ENCODE data around the gene FSIP1. TPM values are rescaled to one million over a fixed set of nuclear protein-coding genes. Genes with fewer than 3 reads are reported as not detected.

The FSIP1 gene
- total RNA-seq (2.4 TPM), polyA plus RNA-seq (ENCODE audit: insufficient read depth, low read depth, low replicate concordance) (0.75 TPM)
- long read RNA-seq, donor 1: 0 reads
- long read RNA-seq, donor 2, partial matches to known transcripts: 0 of 1 reads
- long read RNA-seq, donor 2, other reads (novel, unspliced or antisense): 0 of 1 reads
- long read RNA-seq, donor 3, partial matches to known transcripts: 35 of 35 reads
- long read RNA-seq, donor 3, other reads (novel, unspliced or antisense): 0 of 35 reads
- long read RNA-seq, donor 4: 0 reads
- long read RNA-seq, donor 5: 0 reads
- long read RNA-seq, donor 6: 0 reads
- long read RNA-seq, donor 7: 0 reads
- long read RNA-seq, donor 8: 0 reads
- long read RNA-seq, donor 9: 0 reads
- long read RNA-seq, donor 10, partial matches to known transcripts: 0 of 1 reads
- long read RNA-seq, donor 10, other reads (novel, unspliced or antisense): 0 of 1 reads

DNA sequence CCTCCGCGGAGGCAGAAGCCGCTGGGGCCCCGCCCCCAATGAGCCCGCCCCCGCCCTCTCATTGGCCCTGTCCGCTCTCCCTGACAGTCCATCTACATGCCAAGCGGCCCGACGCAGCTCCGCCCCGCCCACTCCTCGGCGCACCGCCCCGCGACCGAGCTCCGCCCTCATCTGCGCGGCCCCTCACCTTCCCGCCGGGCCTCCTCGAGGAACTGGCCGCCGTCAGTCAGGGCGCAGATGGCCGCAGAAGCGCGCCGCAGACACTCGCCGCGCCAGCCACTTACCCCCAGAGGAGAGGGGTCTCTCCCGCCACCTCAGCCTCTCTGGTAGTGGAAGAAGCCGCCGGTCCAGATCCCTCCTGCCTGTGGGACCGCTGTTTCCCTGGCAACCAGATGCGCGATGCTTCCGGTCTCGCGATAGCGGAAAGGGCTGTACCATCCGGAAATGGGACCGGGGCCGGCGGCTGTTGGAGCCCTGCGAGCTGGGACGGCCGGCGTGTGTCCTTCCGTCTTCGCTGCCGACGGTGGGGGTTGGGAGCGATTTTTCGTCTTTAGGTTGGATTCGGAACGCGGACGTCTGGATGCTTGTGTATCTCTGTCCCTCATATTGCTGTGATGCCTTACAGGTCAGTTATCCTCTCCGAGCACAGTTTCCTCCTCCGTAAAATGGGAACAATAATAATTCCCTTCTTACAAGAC, at the start of gene FSIP1:
FSIP1 (minus strand) TSS at position 401 of the 698 bp plus-strand sequence. CDS start 6,317 bp downstream, outside the sequence.
- peak within 1 kb of the TSS; percentile 67 to 77 for H3K27ac ChIP-seq (ENCODE audit: low read depth in 2 of 2, low read length in 2 of 2)
- intact Hi-C loops (cut with DNase I): no loop called here
- no peaks in the 10 kb centered on the region for H3K36me3 ChIP-seq (ENCODE audit: control insufficient read depth in 2 of 3, insufficient read depth in 3 of 3, low read length in 3 of 3)
- DNase-seq (peak; percentile 97 to 99 (median 98)), FAIRE-seq (no peak)
- TF ChIP-seq, protein P1, sequence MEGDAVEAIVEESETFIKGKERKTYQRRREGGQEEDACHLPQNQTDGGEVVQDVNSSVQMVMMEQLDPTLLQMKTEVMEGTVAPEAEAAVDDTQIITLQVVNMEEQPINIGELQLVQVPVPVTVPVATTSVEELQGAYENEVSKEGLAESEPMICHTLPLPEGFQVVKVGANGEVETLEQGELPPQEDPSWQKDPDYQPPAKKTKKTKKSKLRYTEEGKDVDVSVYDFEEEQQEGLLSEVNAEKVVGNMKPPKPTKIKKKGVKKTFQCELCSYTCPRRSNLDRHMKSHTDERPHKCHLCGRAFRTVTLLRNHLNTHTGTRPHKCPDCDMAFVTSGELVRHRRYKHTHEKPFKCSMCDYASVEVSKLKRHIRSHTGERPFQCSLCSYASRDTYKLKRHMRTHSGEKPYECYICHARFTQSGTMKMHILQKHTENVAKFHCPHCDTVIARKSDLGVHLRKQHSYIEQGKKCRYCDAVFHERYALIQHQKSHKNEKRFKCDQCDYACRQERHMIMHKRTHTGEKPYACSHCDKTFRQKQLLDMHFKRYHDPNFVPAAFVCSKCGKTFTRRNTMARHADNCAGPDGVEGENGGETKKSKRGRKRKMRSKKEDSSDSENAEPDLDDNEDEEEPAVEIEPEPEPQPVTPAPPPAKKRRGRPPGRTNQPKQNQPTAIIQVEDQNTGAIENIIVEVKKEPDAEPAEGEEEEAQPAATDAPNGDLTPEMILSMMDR (IDR thresholded peaks at IDR 0.05; ENCODE audit: borderline replicate concordance, extremely low read depth, insufficient read depth): no peak
- no peaks in the 10 kb centered on the region for H3K9me3 ChIP-seq (ENCODE audit: control insufficient read depth in 2 of 3, insufficient read depth in 1 of 3, low read length in 3 of 3)
- H3K9ac ChIP-seq (ENCODE audit: low read length in 3 of 3): peak within 1 kb of the TSS; percentile 60 to 90 (median 82)
- H3K4me3 ChIP-seq (ENCODE audit: low read length in 3 of 3): peak within 1 kb of the TSS; percentile 93 to 99 (median 98)
- H3K4me1 ChIP-seq (ENCODE audit: control insufficient read depth in 2 of 3, insufficient read depth in 2 of 3, low read depth in 1 of 3, low read length in 3 of 3): peaks cover 0 to 9% (median 8%) of the 10 kb centered on the region in 3 donors
- H3K27me3 ChIP-seq (ENCODE audit: control insufficient read depth, insufficient read depth, low read length): no peaks in the 10 kb centered on the region

DNA sequence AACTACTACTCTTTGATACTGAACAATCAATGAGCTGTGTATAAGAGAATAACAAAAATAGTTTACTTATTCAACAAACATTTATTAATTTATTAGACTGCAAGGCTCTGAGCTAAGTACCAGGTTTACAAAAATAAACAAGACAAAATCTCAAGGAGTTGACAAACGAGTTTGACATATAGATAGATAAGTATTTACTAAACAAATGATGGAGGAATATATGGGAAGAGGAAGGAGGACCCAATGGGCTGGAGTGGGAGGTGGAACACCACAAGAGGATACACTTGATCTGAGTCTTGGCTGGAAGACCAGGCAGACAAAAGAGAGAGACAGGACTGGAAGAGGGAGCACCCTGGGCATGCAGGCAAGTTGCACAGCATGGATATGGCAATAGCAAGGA, 47.5 kb upstream of the FSIP1 start:
- FAIRE-seq: no peak
- Histone ChIP-seq H3K9ac (ENCODE audit: low read length in 3 of 3) (no peak overlapping the region), H3K4me1 (ENCODE audit: control insufficient read depth in 2 of 3, insufficient read depth in 2 of 3, low read depth in 1 of 3, low read length in 3 of 3) (no peaks in the 10 kb centered on the region), H3K4me3 (ENCODE audit: low read length in 3 of 3) (no peak overlapping the region), H3K36me3 (ENCODE audit: control insufficient read depth in 2 of 3, insufficient read depth in 3 of 3, low read length in 3 of 3) (no peaks in the 10 kb centered on the region), H3K9me3 (ENCODE audit: control insufficient read depth in 2 of 3, insufficient read depth in 1 of 3, low read length in 3 of 3) (no peaks in the 10 kb centered on the region), H3K27ac (ENCODE audit: low read depth in 2 of 2, low read length in 2 of 2) (no peak overlapping the region), H3K27me3 (ENCODE audit: control insufficient read depth, insufficient read depth, low read length) (no peaks in the 10 kb centered on the region)
- intact Hi-C loops (cut with DNase I): no loop called here
- TF ChIP-seq, protein P1 (IDR thresholded peaks at IDR 0.05; ENCODE audit: borderline replicate concordance, extremely low read depth, insufficient read depth): no peak
- DNase-seq: no peak

DNA sequence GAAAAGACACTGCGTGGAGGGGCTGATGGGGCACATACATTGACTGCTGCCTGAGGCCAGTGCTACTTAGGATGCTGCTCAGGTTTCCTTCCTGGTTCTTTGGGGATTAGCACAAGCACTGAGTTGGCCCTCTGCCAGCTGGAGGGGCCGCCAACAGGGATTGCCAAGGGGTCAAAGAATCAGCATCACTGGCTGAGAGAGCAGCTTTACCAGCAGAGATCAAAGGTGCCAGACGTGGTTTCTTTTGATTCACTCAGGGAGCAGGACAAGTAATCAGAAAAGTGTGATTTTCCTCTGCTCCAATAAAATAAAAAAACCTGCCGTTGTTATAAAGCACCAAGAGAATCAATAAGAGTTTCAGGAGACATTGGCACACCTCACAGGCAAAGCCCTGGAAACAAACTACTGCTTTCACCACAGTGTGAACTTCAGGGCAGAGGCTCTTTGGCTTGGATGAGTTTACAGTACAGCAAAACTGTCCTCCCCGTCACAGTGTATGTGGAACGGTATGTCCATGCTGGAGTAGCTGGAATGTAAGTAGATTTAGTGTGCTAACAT, 45.8 kb upstream of the FSIP1 start:
- TF ChIP-seq, protein P1 (IDR thresholded peaks at IDR 0.05; ENCODE audit: borderline replicate concordance, extremely low read depth, insufficient read depth): no peak
- FAIRE-seq (no peak), DNase-seq (peak in 4 of 5 donors; percentile 36 to 51 (median 46))
- intact Hi-C loops (cut with DNase I): no loop called here
- H3K9ac ChIP-seq (ENCODE audit: low read length in 3 of 3): no peak overlapping the region
- no peaks in the 10 kb centered on the region for H3K4me1 ChIP-seq (ENCODE audit: control insufficient read depth in 2 of 3, insufficient read depth in 2 of 3, low read depth in 1 of 3, low read length in 3 of 3)
- H3K27ac ChIP-seq (ENCODE audit: low read depth in 2 of 2, low read length in 2 of 2): no peak overlapping the region
- no peaks in the 10 kb centered on the region for H3K36me3 ChIP-seq (ENCODE audit: control insufficient read depth in 2 of 3, insufficient read depth in 3 of 3, low read length in 3 of 3)
- no peak overlapping the region for H3K4me3 ChIP-seq (ENCODE audit: low read length in 3 of 3)
- no peaks in the 10 kb centered on the region for H3K27me3 ChIP-seq (ENCODE audit: control insufficient read depth, insufficient read depth, low read length)
- no peaks in the 10 kb centered on the region for H3K9me3 ChIP-seq (ENCODE audit: control insufficient read depth in 2 of 3, insufficient read depth in 1 of 3, low read length in 3 of 3)
